Neural progenitor cell (in vitro differentiated cells): ENCODE results near the gene COG2.

Experiments used
- CTCF ChIP-seq: fragments of 200-600 bp; sonication (generic); IDR thresholded peaks from 2 replicates; pipeline ENCODE4 v1.5.1; 2017; ENCODE audit warnings: antibody characterized with exemption, mild to moderate bottlenecking
- EZH2phosphoT487 ChIP-seq: fragments of 200-600 bp; sonication (generic); IDR thresholded peaks from 2 replicates; pipeline ENCODE4 v1.6.1; 2017; ENCODE audit warnings: antibody characterized with exemption

GRCh38 chr1:230704830-230705229 is 62.5 kb downstream of the COG2 start:
- TF ChIP-seq CTCF (no peak), EZH2phosphoT487 (no peak)
